CD14-positive monocyte (primary cell): ENCODE results near the gene AKAP6. TPM values are rescaled to one million over a fixed set of nuclear protein-coding genes. Genes with fewer than 3 reads are reported as not detected.

Source experiments
- DNase-seq, 3 donors: peaks; one replicate each; pipeline ENCODE4 v3.0.0-alpha.2; 2011 to 2022
- H2AFZ ChIP-seq: 2 replicates; pipeline ENCODE4 v1.6.0; 2012; ENCODE audit warnings: mild to moderate bottlenecking, low read depth, low read length, inconsistent platforms; ENCODE audit not compliant: insufficient read depth, poor library complexity, severe bottlenecking
- H3K27ac ChIP-seq, 2 donors: 1 replicate in 1 of 2; 2 replicates in 1 of 2; pipeline ENCODE4 v1.5.1; 2012 to 2013; ENCODE audit warnings: low read length in 2 of 2, control low read depth in 1 of 2, inconsistent platforms in 1 of 2, low read depth in 1 of 2, mild to moderate bottlenecking in 1 of 2
- H3K27me3 ChIP-seq, 2 donors: one replicate each; pipeline versions ENCODE4 v1.6.0 to v1.6.1; 2011 to 2013; ENCODE audit warnings: low read length in 2 of 2; ENCODE audit not compliant: control insufficient read depth in 2 of 2, insufficient read depth in 2 of 2
- H3K36me3 ChIP-seq, 2 donors: replicated peaks in 1 of 2; 1 replicate in 1 of 2; 2 replicates in 1 of 2; pipeline versions ENCODE4 v1.5.1 to v1.6.1; 2012 to 2013; ENCODE audit warnings: low read length in 2 of 2, control low read depth in 1 of 2, inconsistent platforms in 1 of 2, mild to moderate bottlenecking in 1 of 2; ENCODE audit not compliant: insufficient read depth in 2 of 2, control insufficient read depth in 1 of 2
- H3K4me1 ChIP-seq, 2 donors: 1 replicate in 1 of 2; 2 replicates in 1 of 2; pipeline versions ENCODE4 v1.5.1 to v1.6.1; 2012 to 2013; ENCODE audit warnings: low read length in 2 of 2, control low read depth in 1 of 2, inconsistent platforms in 1 of 2, mild to moderate bottlenecking in 1 of 2, moderate library complexity in 1 of 2; ENCODE audit not compliant: insufficient read depth in 2 of 2, control insufficient read depth in 1 of 2
- H3K4me2 ChIP-seq: replicated peaks from 2 replicates; pipeline ENCODE3; 2012; ENCODE audit warnings: low read length, moderate library complexity, mild to moderate bottlenecking; ENCODE audit not compliant: poor library complexity, severe bottlenecking; ENCODE audit errors: extremely low read depth
- H3K4me3 ChIP-seq, 3 experiments: fragments of 200-600 bp in 1 of 3; sonication (generic) in 1 of 3; replicated peaks in 1 of 3; 1 replicate in 2 of 3; 2 replicates in 1 of 3; pipeline ENCODE4 v1.5.1; 2011 to 2013; ENCODE audit warnings: low read length in 3 of 3, mild to moderate bottlenecking in 3 of 3, control low read depth in 2 of 3, low read depth in 2 of 3, inconsistent platforms in 1 of 3, moderate library complexity in 1 of 3
- H3K79me2 ChIP-seq: 2 replicates; pipeline ENCODE4 v1.6.0; 2012; ENCODE audit warnings: mild to moderate bottlenecking, control low read depth, inconsistent platforms, low read length, moderate library complexity; ENCODE audit not compliant: insufficient read depth
- H3K9ac ChIP-seq: 2 replicates; pipeline ENCODE4 v1.6.0; 2017; ENCODE audit warnings: low read length, mild to moderate bottlenecking; ENCODE audit not compliant: insufficient read depth, poor library complexity, severe bottlenecking
- H3K9me3 ChIP-seq, 2 donors: replicated peaks in 1 of 2; 1 replicate in 1 of 2; 2 replicates in 1 of 2; pipeline versions ENCODE4 v1.5.1 to v1.6.1; 2012 to 2013; ENCODE audit warnings: low read length in 2 of 2, control low read depth in 1 of 2; ENCODE audit not compliant: control insufficient read depth in 1 of 2, insufficient read depth in 1 of 2
- H4K20me1 ChIP-seq: 2 replicates; pipeline ENCODE4 v1.6.0; 2012; ENCODE audit warnings: mild to moderate bottlenecking, low read length, control low read depth, moderate library complexity; ENCODE audit not compliant: insufficient read depth
- H3K27ac Mint-ChIP-seq, 7 donors: one replicate each; pipeline ENCODE4 v1.8.0; 2020; ENCODE audit warnings: mild to moderate bottlenecking in 7 of 7, mixed read lengths in 7 of 7, moderate library complexity in 6 of 7, inconsistent platforms in 2 of 7
- H3K27me3 Mint-ChIP-seq, 3 donors: one replicate each; pipeline ENCODE4 v1.8.0; 2021 to 2022; ENCODE audit warnings: low read depth in 3 of 3, mild to moderate bottlenecking in 3 of 3, mixed read lengths in 3 of 3, moderate library complexity in 3 of 3, inconsistent platforms in 1 of 3
- H3K36me3 Mint-ChIP-seq, 2 donors: one replicate each; pipeline ENCODE4 v1.8.0; 2020; ENCODE audit warnings: mixed read lengths in 2 of 2, inconsistent platforms in 1 of 2, mild to moderate bottlenecking in 1 of 2
- H3K4me1 Mint-ChIP-seq: one replicate; pipeline ENCODE4 v1.8.0; 2020; ENCODE audit warnings: mild to moderate bottlenecking, mixed read lengths
- H3K4me3 Mint-ChIP-seq, 2 donors: one replicate each; pipeline ENCODE4 v1.8.0; 2020; ENCODE audit warnings: mild to moderate bottlenecking in 2 of 2, mixed read lengths in 2 of 2, moderate library complexity in 1 of 2
- H3K9me3 Mint-ChIP-seq, 7 donors: one replicate each; pipeline ENCODE4 v1.8.0; 2020 to 2022; ENCODE audit warnings: mixed read lengths in 7 of 7, mild to moderate bottlenecking in 6 of 7, moderate library complexity in 6 of 7, inconsistent platforms in 2 of 7
- WGBS: methylation state at CpG from one replicate; pipeline ENCODE4 v1.1.5; 2013; ENCODE audit warnings: missing lambda C conversion rate; ENCODE audit not compliant: insufficient coverage; 5-methylcytosine and 5-hydroxymethylcytosine counted together
- intact Hi-C, 2 donors: fragments of 100-400 bp; cut with micrococcal nuclease; formaldehyde crosslinking; loops; one replicate each; pipeline versions ENCODE4 v1.15.0 to v1.15.1; 2023
- polyA plus RNA-seq, 3 donors: library from polyadenylated mRNA; depleted of rRNA in 1 of 3; unstranded in 2 of 3; stranded (reverse) in 1 of 3; fragments of 300-500 nt in 2 of 3; fragments of >200 nt in 1 of 3; fragmentation: Illumina TruSeq in 2 of 3; gene quantifications; 1 replicate in 2 of 3; 2 replicates in 1 of 3; pipeline ENCODE4 v1.2.3, GENCODE V29; 2012 to 2021
- TF ChIP-seq, protein P1 (sequence below): fragments of 200-600 bp; IDR thresholded peaks from one replicate; pipeline ENCODE4 v1.8.0; 2022; ENCODE audit warnings: antibody characterized with exemption, mild to moderate bottlenecking

AKAP6 gene
- polyA plus RNA-seq, 3 donors: not detected

DNA sequence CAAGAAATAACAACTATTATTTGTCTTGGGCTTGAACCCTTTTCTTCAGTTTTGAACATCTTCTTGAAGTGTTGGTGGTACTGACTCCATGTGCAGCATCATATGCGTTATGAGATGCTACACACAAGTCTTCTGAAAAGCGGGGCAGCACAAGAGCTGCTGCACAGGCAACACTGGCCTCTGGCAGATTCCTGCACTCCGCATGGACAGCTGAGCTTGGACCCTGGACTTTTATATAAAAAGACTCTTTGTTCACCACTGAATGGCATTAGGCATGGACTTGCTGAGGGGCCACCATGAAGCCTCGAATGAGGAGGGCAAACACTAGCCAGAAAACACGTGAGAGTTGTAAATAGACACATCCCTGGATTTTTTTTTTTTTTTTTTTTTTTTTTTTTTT is 398.7 kb downstream of the AKAP6 start:
- Histone ChIP-seq H3K79me2 (no peaks in the 10 kb centered on the region), H3K4me1 (peaks cover 0 to 4% of the 10 kb centered on the region in 2 donors), H3K9me3 (no peaks in the 10 kb centered on the region), H3K27me3 (no peaks in the 10 kb centered on the region), H3K27ac (no peak overlapping the region), H3K9ac (no peak overlapping the region), H3K36me3 (no peaks in the 10 kb centered on the region), H4K20me1 (no peaks in the 10 kb centered on the region), H2AFZ (no peak overlapping the region), H3K4me2 (no peak overlapping the region), H3K4me3 (no peak overlapping the region)
- H3K4me1 Mint-ChIP-seq: peaks cover 10% of the 10 kb centered on the region
- intact Hi-C loops: no loop called here
- no peak overlapping the region for H3K4me3 Mint-ChIP-seq
- H3K27ac Mint-ChIP-seq: no peak overlapping the region
- peaks cover 0 to 2% (median 0%) of the 10 kb centered on the region in 7 donors for H3K9me3 Mint-ChIP-seq
- TF ChIP-seq, protein P1, sequence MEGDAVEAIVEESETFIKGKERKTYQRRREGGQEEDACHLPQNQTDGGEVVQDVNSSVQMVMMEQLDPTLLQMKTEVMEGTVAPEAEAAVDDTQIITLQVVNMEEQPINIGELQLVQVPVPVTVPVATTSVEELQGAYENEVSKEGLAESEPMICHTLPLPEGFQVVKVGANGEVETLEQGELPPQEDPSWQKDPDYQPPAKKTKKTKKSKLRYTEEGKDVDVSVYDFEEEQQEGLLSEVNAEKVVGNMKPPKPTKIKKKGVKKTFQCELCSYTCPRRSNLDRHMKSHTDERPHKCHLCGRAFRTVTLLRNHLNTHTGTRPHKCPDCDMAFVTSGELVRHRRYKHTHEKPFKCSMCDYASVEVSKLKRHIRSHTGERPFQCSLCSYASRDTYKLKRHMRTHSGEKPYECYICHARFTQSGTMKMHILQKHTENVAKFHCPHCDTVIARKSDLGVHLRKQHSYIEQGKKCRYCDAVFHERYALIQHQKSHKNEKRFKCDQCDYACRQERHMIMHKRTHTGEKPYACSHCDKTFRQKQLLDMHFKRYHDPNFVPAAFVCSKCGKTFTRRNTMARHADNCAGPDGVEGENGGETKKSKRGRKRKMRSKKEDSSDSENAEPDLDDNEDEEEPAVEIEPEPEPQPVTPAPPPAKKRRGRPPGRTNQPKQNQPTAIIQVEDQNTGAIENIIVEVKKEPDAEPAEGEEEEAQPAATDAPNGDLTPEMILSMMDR: no peak
- DNase-seq: no peak
- no peaks in the 10 kb centered on the region for H3K36me3 Mint-ChIP-seq
- H3K27me3 Mint-ChIP-seq: peaks cover 0 to 2% (median 0%) of the 10 kb centered on the region in 3 donors
- WGBS: 100% methylated on average over 3 of the region's 5 CpGs

DNA sequence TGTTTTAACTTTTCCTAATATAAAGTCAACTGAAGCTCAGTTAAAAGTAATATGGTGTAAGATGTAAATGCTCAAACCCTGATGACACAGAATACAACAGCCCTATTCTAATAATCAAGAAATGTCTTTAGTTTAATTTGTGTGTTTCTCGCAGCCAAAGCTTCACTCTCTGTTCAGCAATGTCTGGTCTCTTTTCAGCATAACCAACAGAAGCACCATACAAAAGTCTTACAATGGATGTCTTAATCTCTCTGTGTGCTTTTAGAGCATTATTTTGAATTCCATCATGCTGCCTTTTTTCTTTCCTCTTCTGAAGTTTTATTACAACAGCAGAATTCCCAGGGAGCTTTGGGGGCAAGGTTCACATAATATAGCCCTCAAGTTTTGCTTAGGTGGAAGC is 399.4 kb downstream of the AKAP6 start:
- Histone ChIP-seq H3K9ac (no peak overlapping the region), H4K20me1 (no peaks in the 10 kb centered on the region), H3K36me3 (no peaks in the 10 kb centered on the region), H3K27me3 (no peaks in the 10 kb centered on the region), H3K4me3 (no peak overlapping the region), H3K27ac (no peak overlapping the region), H3K4me1 (peaks cover 0 to 4% of the 10 kb centered on the region in 2 donors), H3K4me2 (no peak overlapping the region), H3K9me3 (no peaks in the 10 kb centered on the region), H2AFZ (no peak overlapping the region), H3K79me2 (no peaks in the 10 kb centered on the region)
- Mint-ChIP-seq H3K36me3 (no peaks in the 10 kb centered on the region), H3K27me3 (peaks cover 0 to 2% (median 0%) of the 10 kb centered on the region in 3 donors), H3K4me1 (peaks cover 10% of the 10 kb centered on the region), H3K9me3 (peaks cover 0 to 2% (median 0%) of the 10 kb centered on the region in 7 donors), H3K27ac (no peak overlapping the region), H3K4me3 (no peak overlapping the region)
- intact Hi-C loops: no loop called here
- no peak for DNase-seq
- TF ChIP-seq, protein P1: no peak
- WGBS: no CpG with 5 or more reads among the region's 1 CpG
